OCI-LY7 (cell line): Measurements from ENCODE around the gene NCAPG. TPM values are rescaled to one million over a fixed set of nuclear protein-coding genes. Genes with fewer than 3 reads are reported as not detected.

ENCODE experiments used
- BruUV-seq: library from RNA; stranded (reverse); fragments of 400-500 nt; replicated peaks from 2 replicates; lab custom pipeline; 2021; lab: Mats Ljungman, UMichigan
- CTCF ChIA-PET: fragments of 300-600 bp; sonication (Branson Sonifier 250); formaldehyde crosslinking; loops from one replicate; lab custom pipeline; 2022; ENCODE audit warnings: antibody characterized with exemption; ENCODE audit not compliant: unreplicated experiment; lab: Charles Lee
- POLR2A ChIA-PET: fragments of 300-600 bp; sonication (Branson Sonifier 250); formaldehyde crosslinking; loops from one replicate; lab custom pipeline; 2022; ENCODE audit warnings: antibody characterized with exemption; lab: Charles Lee
- DNase-seq: peaks from one replicate; pipeline ENCODE4 v3.0.0-alpha.2; 2015; ENCODE audit warnings: low spot score
- H2AFZ ChIP-seq: fragments of 200-600 bp; sonication (generic), shearing (Covaris generic); 2 replicates; pipeline ENCODE4 v1.6.1; 2014; ENCODE audit warnings: mild to moderate bottlenecking, antibody characterized with exemption, low read length, moderate library complexity
- H3K27ac ChIP-seq: fragments of 200-600 bp; sonication (generic); 2 replicates; pipeline ENCODE4 v1.5.1; 2014; ENCODE audit warnings: mixed run types, low read depth, mild to moderate bottlenecking, moderate library complexity, low read length, inconsistent platforms; ENCODE audit not compliant: poor library complexity, severe bottlenecking
- H3K36me3 ChIP-seq: fragments of 200-600 bp; sonication (generic); 2 replicates; pipeline ENCODE4 v1.6.1; 2014; ENCODE audit warnings: mild to moderate bottlenecking, antibody characterized with exemption, low read length, moderate library complexity, mixed read lengths; ENCODE audit not compliant: insufficient read depth
- H3K4me1 ChIP-seq: fragments of 200-600 bp; sonication (generic); 2 replicates; pipeline ENCODE4 v1.5.1; 2014; ENCODE audit warnings: mild to moderate bottlenecking, low read length; ENCODE audit not compliant: insufficient read depth, poor library complexity, severe bottlenecking
- H3K4me2 ChIP-seq: fragments of 200-600 bp; sonication (generic); 2 replicates; pipeline ENCODE4 v1.6.1; 2014; ENCODE audit warnings: mild to moderate bottlenecking, low read length
- H3K4me3 ChIP-seq: fragments of 200-600 bp; sonication (generic); 2 replicates; pipeline ENCODE4 v1.5.1; 2014; ENCODE audit warnings: mild to moderate bottlenecking, low read depth, low read length; ENCODE audit not compliant: poor library complexity, severe bottlenecking
- H3K79me2 ChIP-seq: fragments of 200-600 bp; sonication (generic); 2 replicates; pipeline ENCODE4 v1.6.1; 2016; ENCODE audit warnings: low read depth, mild to moderate bottlenecking, low read length, moderate library complexity, mixed read lengths; ENCODE audit not compliant: insufficient read depth
- H3K9me2 ChIP-seq: fragments of 200-600 bp; sonication (generic); 2 replicates; pipeline ENCODE4 v1.6.1; 2016; ENCODE audit warnings: mild to moderate bottlenecking, low read length, mixed read lengths; ENCODE audit not compliant: insufficient read depth
- H3K9me3 ChIP-seq: fragments of 200-600 bp; sonication (generic); 2 replicates; pipeline ENCODE4 v1.6.1; 2014; ENCODE audit warnings: mild to moderate bottlenecking, mixed run types, low read length, mixed read lengths
- H4K20me1 ChIP-seq: fragments of 200-600 bp; sonication (generic); 2 replicates; pipeline ENCODE4 v1.6.1; 2014; ENCODE audit warnings: mild to moderate bottlenecking, antibody characterized with exemption, low read length, moderate library complexity, mixed read lengths; ENCODE audit not compliant: insufficient read depth
- CTCF ChIP-seq: fragments of 200-600 bp; sonication (generic); conservative IDR thresholded peaks from 2 replicates; pipeline ENCODE4 v1.5.1; 2014; ENCODE audit warnings: mild to moderate bottlenecking, antibody characterized with exemption, low read length, moderate library complexity, mixed read lengths
- EZH2phosphoT487 ChIP-seq: fragments of 200-600 bp; sonication (generic); IDR thresholded peaks from 2 replicates; pipeline ENCODE4 v1.6.1; 2018; ENCODE audit warnings: low read depth, borderline replicate concordance, mild to moderate bottlenecking, mixed run types, antibody characterized with exemption, low read length, moderate library complexity, mixed read lengths
- intact Hi-C: fragments of 100-400 bp; cut with micrococcal nuclease; formaldehyde crosslinking; loops from one replicate; pipeline ENCODE4 v1.10.0; 2022; ENCODE audit not compliant: unreplicated experiment
- total RNA-seq, 2 experiments: library from RNA; depleted of rRNA in 1 of 2; stranded (reverse); fragments of >200 nt in 1 of 2; shearing (Covaris generic) in 1 of 2; gene quantifications; 2 replicates each; pipeline ENCODE4 v1.2.3, GENCODE V29; 2014 to 2022

NCAPG gene
- total RNA-seq, 2 experiments from 2014 or later, result 57.5 to 95.4 TPM

DNA sequence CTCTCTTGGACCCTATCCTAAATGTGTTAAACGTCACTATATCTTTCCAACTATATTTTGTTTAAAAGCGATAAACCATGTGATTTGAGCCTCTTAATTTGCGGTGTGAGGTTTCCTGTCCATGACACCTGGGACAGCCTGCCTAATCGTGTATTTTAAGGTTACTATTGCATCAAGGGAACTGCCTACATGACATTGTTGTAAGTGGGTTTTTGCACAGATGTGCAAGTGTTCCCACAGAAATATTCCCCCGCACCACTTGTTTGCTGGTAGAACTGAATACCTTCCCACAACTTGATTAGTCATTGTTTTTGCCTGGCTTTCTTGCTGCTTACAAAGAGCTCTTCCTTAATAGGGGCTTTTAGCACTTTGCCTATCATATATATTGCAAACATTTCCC, 24.2 kb upstream of the NCAPG start:
- Histone ChIP-seq H3K79me2 (no peaks in the 10 kb centered on the region; the same call in 1 of the 2 replicates), H3K4me3 (no peak overlapping the region), H4K20me1 (no peaks in the 10 kb centered on the region), H3K9me3 (no peaks in the 10 kb centered on the region), H2AFZ (no peak overlapping the region), H3K4me1 (peaks cover 13% of the 10 kb centered on the region), H3K4me2 (peak overlapping the region; percentile 10; the same call in 1 of the 2 replicates), H3K27ac (no peak overlapping the region), H3K36me3 (peaks cover 13% of the 10 kb centered on the region), H3K9me2 (no peaks in the 10 kb centered on the region)
- BruUV-seq, result no TSS peak
- TF ChIP-seq CTCF, result no peak
- TF ChIP-seq EZH2phosphoT487, result no peak
- DNase-seq, result peak; percentile 14
- POLR2A ChIA-PET, result interaction anchor here (1.2 kb wide), 1 partner anchor 19 kb away, joined by 3 read pairs; no protein-coding TSS in a partner anchor
- intact Hi-C loops, result loop anchor here (5.0 kb wide), 1 partner anchor 244 kb away; no protein-coding TSS in a partner anchor
- CTCF ChIA-PET, result no interaction called here

DNA sequence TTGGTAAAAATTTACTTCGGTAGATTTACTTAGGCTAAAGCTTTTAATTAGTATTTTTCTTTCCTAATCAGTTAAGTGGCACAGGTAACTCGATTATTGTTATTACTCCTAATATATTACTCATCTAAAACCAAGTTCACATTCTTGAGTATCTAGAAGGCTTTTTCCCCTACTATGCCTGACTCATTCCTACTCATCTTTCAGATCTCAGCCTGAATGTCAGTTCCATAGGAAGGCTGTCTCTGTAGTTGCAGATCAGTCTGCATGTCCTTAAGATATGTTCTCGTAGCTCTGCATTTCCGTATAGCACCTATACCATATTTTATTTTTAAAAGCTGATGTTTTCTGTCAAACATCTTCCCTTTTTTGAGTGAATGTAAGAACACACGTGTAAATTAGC, 23.5 kb upstream of the NCAPG start:
- H3K9me3 ChIP-seq, result no peaks in the 10 kb centered on the region
- DNase-seq, result no peak

More for the DNA sequence above, 23.5 kb upstream of the NCAPG start:
- ChIA-PET CTCF (no interaction called here), POLR2A (interaction anchor here (0.7 to 0.8 kb wide), 2 partner anchors 16 to 22 kb away, joined by 3 to 4 read pairs; no protein-coding TSS in a partner anchor)
- H3K4me1 ChIP-seq, result peaks cover 13% of the 10 kb centered on the region
- no peaks in the 10 kb centered on the region for H3K9me2 ChIP-seq
- no peaks in the 10 kb centered on the region; the same call in 1 of the 2 replicates for H3K79me2 ChIP-seq
- H3K4me2 ChIP-seq, result no peak overlapping the region
- H3K27ac ChIP-seq, result no peak overlapping the region
- intact Hi-C loops, result loop anchor here (5.0 kb wide), 1 partner anchor 245 kb away; no protein-coding TSS in a partner anchor
- H3K36me3 ChIP-seq, result peaks cover 20% of the 10 kb centered on the region
- H3K4me3 ChIP-seq, result no peak overlapping the region
- no peak for TF ChIP-seq EZH2phosphoT487
- TF ChIP-seq CTCF, result no peak
- no peak overlapping the region for H2AFZ ChIP-seq
- H4K20me1 ChIP-seq, result no peaks in the 10 kb centered on the region
- no TSS peak for BruUV-seq
